Stimulated activated CD4-positive, alpha-beta T cell treated with anti-CD3 and anti-CD28 coated beads, Interleukin-2, amount 100 ng/mL, for 24 hours (primary cell): ENCODE results near the gene SEMA3G.

ENCODE experiments used
- DNase-seq, 2 donors: peaks; one replicate each; pipeline ENCODE4 v3.0.0-alpha.2; 2020

Gene SEMA3G

DNA sequence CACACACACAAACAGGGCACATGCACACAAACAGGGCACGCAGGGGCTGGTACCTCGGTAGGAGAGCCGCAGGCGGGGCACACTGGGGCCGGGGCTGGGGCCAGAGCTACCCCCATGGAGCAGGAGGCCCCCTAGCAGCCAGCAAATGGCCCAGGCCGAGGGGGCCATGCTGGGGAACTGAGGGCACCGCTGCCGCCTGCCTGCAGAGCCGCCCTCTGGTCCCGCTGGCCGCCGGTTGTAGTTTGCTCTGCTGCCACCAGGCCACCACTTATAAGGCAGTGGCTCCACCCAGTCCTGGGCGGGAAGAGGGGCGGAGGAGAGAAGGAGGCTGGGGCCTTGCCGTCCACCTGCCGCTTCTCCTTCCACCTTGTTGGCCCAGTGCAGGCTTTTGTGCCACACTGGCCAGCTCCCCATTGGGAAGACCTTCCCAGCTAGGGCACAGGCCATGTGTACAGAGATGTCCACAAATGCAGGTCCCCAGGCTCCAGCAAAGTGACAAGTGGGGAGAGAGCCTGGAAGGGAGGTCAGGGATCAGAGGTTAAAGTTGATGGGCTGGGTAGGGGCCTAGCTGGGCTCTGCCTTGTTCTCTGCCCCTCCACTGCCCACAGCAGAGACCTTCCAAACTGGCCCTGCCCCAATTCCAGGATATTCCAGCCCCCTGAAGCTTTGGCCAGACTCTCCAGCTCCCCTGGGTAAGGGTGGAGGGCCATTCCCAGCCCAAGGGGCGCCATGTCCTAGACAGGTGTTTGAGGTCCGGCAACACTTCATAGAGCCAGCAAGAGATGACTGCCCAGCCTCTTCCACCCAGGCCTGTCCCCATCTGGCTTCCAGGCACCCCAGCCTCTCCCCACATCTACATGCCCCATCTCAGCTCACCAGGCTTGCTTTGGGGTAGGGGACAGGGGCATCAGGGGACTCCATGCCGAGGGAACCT is at the start of gene SEMA3G:
Gene SEMA3G, minus strand, starts transcription at position 244 of the 934 bp plus-strand sequence. Its CDS starts 76 bp downstream, at position 168.
- peak; percentile 79 to 84 for DNase-seq

DNA sequence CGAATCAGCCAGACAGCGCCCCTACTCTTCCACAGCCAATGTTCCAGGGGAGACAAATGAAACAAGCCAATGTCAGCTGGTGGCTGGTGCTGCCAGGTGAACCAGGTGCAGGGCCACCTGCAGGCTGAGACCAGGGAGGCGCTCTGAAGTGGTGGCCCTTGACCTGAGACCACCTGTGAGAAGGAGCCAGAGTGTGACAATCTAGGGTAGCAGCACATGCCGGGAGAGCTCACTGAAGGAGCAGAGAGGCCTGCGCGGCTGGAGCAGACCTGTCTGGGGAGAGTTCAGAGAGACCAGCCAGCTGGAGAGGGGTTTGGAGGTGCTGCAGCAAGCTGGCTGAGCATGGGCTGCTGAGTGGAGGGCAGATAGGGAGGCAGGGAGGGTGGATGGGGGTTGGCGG is 49.5 kb upstream of the SEMA3G start:
- no peak for DNase-seq

DNA sequence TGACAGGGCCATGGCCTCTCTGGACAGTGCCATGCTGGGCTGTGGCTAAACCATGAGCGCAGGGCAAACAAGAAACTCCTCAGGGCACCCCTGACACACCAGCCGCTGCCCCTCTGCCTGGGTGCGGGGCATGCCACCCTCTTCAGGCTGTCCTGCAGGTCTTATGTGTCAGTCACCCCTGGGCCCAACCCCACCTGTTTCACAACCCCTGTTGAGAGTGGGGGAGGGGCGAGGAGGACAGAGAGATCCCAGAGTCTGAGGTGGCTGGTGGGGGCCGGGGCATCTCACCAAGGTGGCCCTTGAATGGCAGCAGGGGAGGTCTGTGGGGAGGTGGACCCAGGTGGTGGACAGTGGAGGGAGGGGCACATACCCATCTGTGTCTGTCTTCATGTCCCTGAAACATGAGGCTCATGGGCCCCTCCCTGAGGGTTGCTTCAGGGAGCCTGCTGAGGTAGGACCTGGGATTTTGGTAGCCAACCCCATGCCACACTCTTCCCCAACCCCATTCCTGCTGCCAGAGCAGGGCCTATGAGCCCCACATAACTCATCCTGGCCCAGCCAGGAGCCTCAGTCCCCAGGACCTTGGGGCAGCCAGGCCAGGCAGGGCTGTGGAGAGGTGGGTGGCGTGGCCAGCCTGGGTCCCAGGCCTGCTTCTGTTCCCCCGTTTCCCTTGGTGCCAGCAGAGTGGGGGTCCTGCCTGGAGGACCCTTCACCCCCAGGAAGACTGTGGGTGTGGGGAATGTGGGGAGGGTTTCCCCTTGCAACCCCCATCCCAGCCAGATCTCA is 48.5 kb upstream of the SEMA3G start:
- DNase-seq, result no peak

DNA sequence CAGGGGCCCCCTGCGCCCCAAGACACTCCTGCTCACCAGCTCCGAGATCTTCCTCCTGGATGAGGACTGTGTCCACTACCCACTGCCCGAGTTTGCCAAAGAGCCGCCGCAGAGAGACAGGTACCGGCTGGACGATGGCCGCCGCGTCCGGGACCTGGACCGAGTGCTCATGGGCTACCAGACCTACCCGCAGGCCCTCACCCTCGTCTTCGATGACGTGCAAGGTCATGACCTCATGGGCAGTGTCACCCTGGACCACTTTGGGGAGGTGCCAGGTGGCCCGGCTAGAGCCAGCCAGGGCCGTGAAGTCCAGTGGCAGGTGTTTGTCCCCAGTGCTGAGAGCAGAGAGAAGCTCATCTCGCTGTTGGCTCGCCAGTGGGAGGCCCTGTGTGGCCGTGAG is 47.2 kb upstream of the SEMA3G start:
- DNase-seq, result no peak

DNA sequence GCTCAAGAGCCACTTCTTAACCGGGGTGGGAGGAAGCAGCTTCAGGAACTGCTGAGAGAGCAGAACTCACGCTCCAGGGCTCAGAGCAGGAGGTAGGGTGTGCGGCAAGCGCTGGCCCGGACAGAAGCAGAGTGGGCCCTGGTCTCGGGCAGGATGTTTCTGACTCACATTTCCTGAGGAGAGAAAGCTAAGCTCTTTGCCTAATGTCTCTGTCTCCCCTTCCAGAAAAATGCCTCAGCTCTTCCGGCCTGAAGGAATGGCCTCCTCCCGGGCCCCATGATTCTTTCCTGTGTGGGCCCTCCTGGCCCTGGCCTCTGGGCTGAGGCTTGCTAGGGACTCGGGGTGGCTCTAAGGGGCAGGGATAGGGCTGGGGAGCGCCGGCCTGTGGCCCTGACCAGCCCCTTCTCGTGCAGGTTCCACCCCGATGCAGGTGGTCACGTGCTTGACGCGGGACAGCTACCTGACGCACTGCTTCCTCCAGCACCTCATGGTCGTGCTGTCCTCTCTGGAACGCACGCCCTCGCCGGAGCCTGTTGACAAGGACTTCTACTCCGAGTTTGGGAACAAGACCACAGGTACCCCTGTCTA is 46.1 kb upstream of the SEMA3G start:
- DNase-seq, result no peak

- no peak for DNase-seq
Measured at GRCh38 chr3:52490035-52490938, 45.4 kb upstream of the SEMA3G start.

GRCh38 chr3:52489453-52489852 is 44.5 kb upstream of the SEMA3G start:
- no peak for DNase-seq

GRCh38 chr3:52488746-52489145 is 43.8 kb upstream of the SEMA3G start:
- DNase-seq, result no peak

- no peak for DNase-seq
Measured at GRCh38 chr3:52487788-52488691, 43.1 kb upstream of the SEMA3G start.

DNA sequence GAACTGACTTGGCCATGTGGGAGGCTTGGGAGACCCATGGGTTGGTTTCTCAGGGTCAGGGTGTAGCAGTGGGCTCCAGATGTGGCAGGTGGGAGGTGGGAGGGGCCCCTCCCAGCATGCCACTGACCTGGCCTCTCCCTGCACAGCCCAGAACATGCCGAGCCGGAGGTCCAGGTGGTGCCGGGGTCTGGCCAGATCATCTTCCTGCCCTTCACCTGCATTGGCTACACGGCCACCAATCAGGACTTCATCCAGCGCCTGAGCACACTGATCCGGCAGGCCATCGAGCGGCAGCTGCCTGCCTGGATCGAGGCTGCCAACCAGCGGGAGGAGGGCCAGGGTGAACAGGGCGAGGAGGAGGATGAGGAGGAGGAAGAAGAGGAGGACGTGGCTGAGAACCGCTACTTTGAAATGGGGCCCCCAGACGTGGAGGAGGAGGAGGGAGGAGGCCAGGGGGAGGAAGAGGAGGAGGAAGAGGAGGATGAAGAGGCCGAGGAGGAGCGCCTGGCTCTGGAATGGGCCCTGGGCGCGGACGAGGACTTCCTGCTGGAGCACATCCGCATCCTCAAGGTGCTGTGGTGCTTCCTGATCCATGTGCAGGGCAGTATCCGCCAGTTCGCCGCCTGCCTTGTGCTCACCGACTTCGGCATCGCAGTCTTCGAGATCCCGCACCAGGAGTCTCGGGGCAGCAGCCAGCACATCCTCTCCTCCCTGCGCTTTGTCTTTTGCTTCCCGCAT is 42.3 kb upstream of the SEMA3G start:
- DNase-seq, result no peak

DNA sequence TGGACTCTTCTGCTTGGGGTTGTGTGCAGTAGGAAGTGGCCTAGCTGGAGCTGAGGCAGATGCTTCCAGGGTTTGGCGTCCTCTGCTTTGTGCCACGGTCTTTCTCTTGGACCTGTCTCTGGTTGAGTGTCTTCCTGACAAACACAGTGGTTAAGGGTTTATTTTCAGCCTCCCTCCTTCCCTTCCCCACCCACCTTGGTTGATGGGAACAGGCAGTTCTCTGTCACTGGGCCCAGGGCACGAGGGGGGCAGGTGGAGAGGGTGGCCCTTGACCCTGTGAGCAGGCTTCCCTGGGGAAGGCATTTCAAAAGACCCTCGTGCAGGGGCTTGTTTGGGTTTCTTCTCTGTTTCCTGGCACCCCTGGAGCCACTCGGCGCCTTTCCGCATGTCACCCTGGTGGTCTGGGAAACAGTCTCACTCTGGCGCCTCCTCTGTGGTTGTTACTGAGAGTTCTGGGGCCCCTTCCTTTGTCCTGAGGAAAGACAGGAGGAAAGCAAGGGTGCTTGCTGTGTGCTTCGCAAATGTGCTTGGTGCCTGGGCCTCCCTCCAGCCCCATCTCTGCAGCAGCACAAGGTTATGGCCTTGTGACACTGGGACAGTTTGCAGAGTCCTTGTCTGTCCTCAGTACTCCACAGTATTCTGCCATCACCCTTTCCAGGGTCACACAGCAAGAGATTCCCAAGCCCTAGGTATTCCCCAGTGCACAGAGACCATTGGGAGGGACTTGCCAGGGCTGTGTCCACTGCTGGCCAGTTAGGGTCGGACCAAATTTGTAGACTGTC is 40.0 kb upstream of the SEMA3G start:
- no peak for DNase-seq

GRCh38 chr3:52483577-52484381 is 38.9 kb upstream of the SEMA3G start:
- DNase-seq, result no peak

GRCh38 chr3:52483081-52483480 is 38.2 kb upstream of the SEMA3G start:
- no peak for DNase-seq

GRCh38 chr3:52481819-52482521 is 37.1 kb upstream of the SEMA3G start:
- DNase-seq, result peak in 1 of 2 donors; percentile 20

GRCh38 chr3:52480768-52481715 is 36.1 kb upstream of the SEMA3G start:
- DNase-seq, result no peak

- no peak for DNase-seq
Measured at GRCh38 chr3:52479877-52480575, 35.1 kb upstream of the SEMA3G start.
